ENCODE data around the gene FOXP1.

- TF ChIP-seq POLR2A (IDR thresholded peaks at IDR 0.05; ENCODE audit: low read depth) (no peak), CTCF (IDR thresholded peaks at IDR 0.05) (no peak)
Observed at GRCh38 chr3:71443332-71443731, 140.2 kb downstream of the FOXP1 start.

Measured in esophagus muscularis mucosa (tissue), 3 donors.